Measurements from ENCODE around the gene PRTG.
A peak's percentile ranks its signal among the peaks of the same experiment; 100 is the strongest.

DNA sequence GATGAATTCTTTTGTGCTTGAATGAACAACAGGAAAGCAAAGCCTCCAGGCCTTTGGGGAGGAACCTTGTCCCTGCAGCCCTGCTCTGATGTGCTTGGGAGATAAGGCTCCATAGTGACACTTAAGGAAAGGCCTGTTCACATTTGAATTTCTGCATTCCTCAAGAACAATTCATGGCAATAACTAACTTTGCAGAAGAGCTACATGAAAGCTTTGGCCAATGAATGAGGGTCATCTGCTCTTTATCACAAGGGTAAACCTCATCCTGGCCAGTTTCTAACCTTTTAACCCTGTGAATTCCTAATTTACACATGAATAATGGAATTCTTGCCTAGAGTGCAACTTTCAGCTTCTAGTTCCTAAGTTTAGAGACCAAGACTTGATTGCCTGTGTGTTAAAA, 5.6 kb downstream of the PRTG start:
- TF ChIP-seq, protein P1, sequence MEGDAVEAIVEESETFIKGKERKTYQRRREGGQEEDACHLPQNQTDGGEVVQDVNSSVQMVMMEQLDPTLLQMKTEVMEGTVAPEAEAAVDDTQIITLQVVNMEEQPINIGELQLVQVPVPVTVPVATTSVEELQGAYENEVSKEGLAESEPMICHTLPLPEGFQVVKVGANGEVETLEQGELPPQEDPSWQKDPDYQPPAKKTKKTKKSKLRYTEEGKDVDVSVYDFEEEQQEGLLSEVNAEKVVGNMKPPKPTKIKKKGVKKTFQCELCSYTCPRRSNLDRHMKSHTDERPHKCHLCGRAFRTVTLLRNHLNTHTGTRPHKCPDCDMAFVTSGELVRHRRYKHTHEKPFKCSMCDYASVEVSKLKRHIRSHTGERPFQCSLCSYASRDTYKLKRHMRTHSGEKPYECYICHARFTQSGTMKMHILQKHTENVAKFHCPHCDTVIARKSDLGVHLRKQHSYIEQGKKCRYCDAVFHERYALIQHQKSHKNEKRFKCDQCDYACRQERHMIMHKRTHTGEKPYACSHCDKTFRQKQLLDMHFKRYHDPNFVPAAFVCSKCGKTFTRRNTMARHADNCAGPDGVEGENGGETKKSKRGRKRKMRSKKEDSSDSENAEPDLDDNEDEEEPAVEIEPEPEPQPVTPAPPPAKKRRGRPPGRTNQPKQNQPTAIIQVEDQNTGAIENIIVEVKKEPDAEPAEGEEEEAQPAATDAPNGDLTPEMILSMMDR (conservative IDR thresholded peaks at IDR 0.05; ENCODE audit: low read depth in 2 of 2): no peak
- no peak for TF ChIP-seq EZH2 (IDR thresholded peaks at IDR 0.05; ENCODE audit: low read depth, unreplicated experiment)
- TF ChIP-seq JUNB (IDR thresholded peaks at IDR 0.05; ENCODE audit: unreplicated experiment): no peak
- peak; percentile 55; the same call in 1 of the 2 replicates for TF ChIP-seq POLR2AphosphoS5 (IDR thresholded peaks at IDR 0.05; ENCODE audit: low read depth)
- TF ChIP-seq REST (IDR thresholded peaks at IDR 0.05; ENCODE audit: unreplicated experiment): no peak
- no peak for TF ChIP-seq ZNF114 (CRISPR knock-in tag; IDR thresholded peaks at IDR 0.05)
- no peak for TF ChIP-seq STAT1 (IDR thresholded peaks at IDR 0.05; ENCODE audit: unreplicated experiment)
- TF ChIP-seq EZH2phosphoT487 (IDR thresholded peaks at IDR 0.05; ENCODE audit: unreplicated experiment): no peak
- no peak for TF ChIP-seq CREB1 (CRISPR knock-in tag; IDR thresholded peaks at IDR 0.05; ENCODE audit: low read depth)
- TF ChIP-seq NANOG (IDR thresholded peaks at IDR 0.05; ENCODE audit: borderline replicate concordance): no peak

Data from GM23338 (cell line).